ENCODE data around the gene TECTA.
A peak's percentile ranks its signal among the peaks of the same experiment; 100 is the strongest.

The TECTA gene

GRCh38 chr11:121188776-121189175 is 87.7 kb downstream of the TECTA start:
- DNase-seq (ENCODE audit: low read depth in 2 of 2): no peak

- DNase-seq (ENCODE audit: low read depth in 2 of 2): no peak
Measured at GRCh38 chr11:121191818-121192217, 90.8 kb downstream of the TECTA start.

GRCh38 chr11:121194731-121195596 is 93.9 kb downstream of the TECTA start:
- DNase-seq (ENCODE audit: low read depth in 2 of 2): peak; percentile 15 to 49

GRCh38 chr11:121198491-121198890 is 97.4 kb downstream of the TECTA start:
- DNase-seq (ENCODE audit: low read depth in 2 of 2): no peak

GRCh38 chr11:121199516-121199915 is 98.5 kb downstream of the TECTA start:
- DNase-seq (ENCODE audit: low read depth in 2 of 2): no peak

- no peak for DNase-seq (ENCODE audit: low read depth in 2 of 2)
Measured at GRCh38 chr11:121206810-121207209, 105.8 kb downstream of the TECTA start.

GRCh38 chr11:121207485-121208115 is 106.6 kb downstream of the TECTA start:
- no peak for DNase-seq (ENCODE audit: low read depth in 2 of 2)

GRCh38 chr11:121210445-121211080 is 109.5 kb downstream of the TECTA start:
- DNase-seq (ENCODE audit: low read depth in 2 of 2): no peak

- no peak for DNase-seq (ENCODE audit: low read depth in 2 of 2)
Measured at GRCh38 chr11:121211626-121212025, 110.6 kb downstream of the TECTA start.

- no peak for DNase-seq (ENCODE audit: low read depth in 2 of 2)
Measured at GRCh38 chr11:121212536-121213361, 111.7 kb downstream of the TECTA start.

- DNase-seq (ENCODE audit: low read depth in 2 of 2): no peak
Measured at GRCh38 chr11:121213362-121213893, 112.4 kb downstream of the TECTA start.

GRCh38 chr11:121214861-121215260 is 113.8 kb downstream of the TECTA start:
- no peak for DNase-seq (ENCODE audit: low read depth in 2 of 2)

GRCh38 chr11:121221496-121222200 is 120.6 kb downstream of the TECTA start:
- DNase-seq (ENCODE audit: low read depth in 2 of 2): no peak

GRCh38 chr11:121223161-121223560 is 122.1 kb downstream of the TECTA start:
- no peak for DNase-seq (ENCODE audit: low read depth in 2 of 2)

- DNase-seq (ENCODE audit: low read depth in 2 of 2): no peak
Measured at GRCh38 chr11:121225382-121225781, 124.3 kb downstream of the TECTA start.

- DNase-seq (ENCODE audit: low read depth in 2 of 2): no peak
Measured at GRCh38 chr11:121226415-121227263, 125.6 kb downstream of the TECTA start.

- DNase-seq (ENCODE audit: low read depth in 2 of 2): no peak
Measured at GRCh38 chr11:121228851-121229250, 127.8 kb downstream of the TECTA start.

- DNase-seq (ENCODE audit: low read depth in 2 of 2): no peak
Measured at GRCh38 chr11:121229495-121230215, 128.6 kb downstream of the TECTA start.

GRCh38 chr11:121231576-121232278 is 130.7 kb downstream of the TECTA start:
- no peak for DNase-seq (ENCODE audit: low read depth in 2 of 2)

Data from activated CD4-positive, alpha-beta T cell treated with anti-CD3 and anti-CD28 coated beads for 24 hours (primary cell).